ENCODE measurements around the gene GPR146. TPM values are rescaled to one million over a fixed set of nuclear protein-coding genes. Genes with fewer than 3 reads are reported as not detected.
A peak's percentile ranks its signal among the peaks of the same experiment; 100 is the strongest.

GPR146 gene
- total and polyA plus RNA-seq, 2 of the 13 experiments (the other 11 are each of a cell fraction or from before 2014, with no cell fraction given) = 2.0 to 15.9 TPM

GRCh38 chr7:1078985-1079384 lies 34.6 kb downstream of the GPR146 start (continued):
- TF ChIP-seq GLI4 (CRISPR knock-in tag; IDR thresholded peaks at IDR 0.05; ENCODE audit: borderline replicate concordance) (no peak), HOXA7 (CRISPR knock-in tag; IDR thresholded peaks at IDR 0.05) (no peak), KLF15 (CRISPR knock-in tag; IDR thresholded peaks at IDR 0.05; ENCODE audit: borderline replicate concordance) (no peak), GATAD2A (CRISPR knock-in tag; IDR thresholded peaks at IDR 0.05) (0 out of 2 replicates have a peak, but pooled peaks have one; percentile 12), ZGPAT (CRISPR knock-in tag; IDR thresholded peaks at IDR 0.05) (peak; percentile 31; the same call in 1 of the 2 replicates), ZNF343 (CRISPR knock-in tag; IDR thresholded peaks at IDR 0.05) (no peak), ZNF605 (CRISPR knock-in tag; IDR thresholded peaks at IDR 0.05) (no peak), ZSCAN31 (CRISPR knock-in tag; IDR thresholded peaks at IDR 0.05; ENCODE audit: low read depth) (no peak), HNRNPLL (IDR thresholded peaks at IDR 0.05; ENCODE audit: low read depth, low read length, poor library complexity, severe bottlenecking) (peak; percentile 16), REL (CRISPR knock-in tag; conservative IDR thresholded peaks at IDR 0.05) (no peak), GABPA (IDR thresholded peaks at IDR 0.05; ENCODE audit: low read depth, low read length) (no peak), GABPA (CRISPR knock-in tag; IDR thresholded peaks at IDR 0.05; ENCODE audit: low read depth) (0 out of 2 replicates have a peak, but pooled peaks have one; percentile 47), ELF3 (CRISPR knock-in tag; IDR thresholded peaks at IDR 0.05) (peak; percentile 73), ZNF713 (CRISPR knock-in tag; IDR thresholded peaks at IDR 0.05) (no peak), NONO (IDR thresholded peaks at IDR 0.05) (no peak), NONO (CRISPR knock-in tag; conservative IDR thresholded peaks at IDR 0.05) (no peak), ETV5 (CRISPR knock-in tag; IDR thresholded peaks at IDR 0.05; ENCODE audit: borderline replicate concordance) (peak; percentile 82), SMYD3 (CRISPR knock-in tag; IDR thresholded peaks at IDR 0.05) (no peak), ZNF577 (CRISPR knock-in tag; IDR thresholded peaks at IDR 0.05; ENCODE audit: borderline replicate concordance, low read depth) (no peak), ZNF331 (CRISPR knock-in tag; IDR thresholded peaks at IDR 0.05) (0 out of 2 replicates have a peak, but pooled peaks have one; percentile 21), GABPB1 (CRISPR knock-in tag; IDR thresholded peaks at IDR 0.05) (peak; percentile 70), GPN1 (CRISPR knock-in tag; IDR thresholded peaks at IDR 0.05; ENCODE audit: borderline replicate concordance) (no peak), ZNF552 (CRISPR knock-in tag; IDR thresholded peaks at IDR 0.05; ENCODE audit: borderline replicate concordance) (no peak), ZNF724P (CRISPR knock-in tag; IDR thresholded peaks at IDR 0.05; ENCODE audit: borderline replicate concordance) (no peak)
- TF ChIP-seq, protein P1, sequence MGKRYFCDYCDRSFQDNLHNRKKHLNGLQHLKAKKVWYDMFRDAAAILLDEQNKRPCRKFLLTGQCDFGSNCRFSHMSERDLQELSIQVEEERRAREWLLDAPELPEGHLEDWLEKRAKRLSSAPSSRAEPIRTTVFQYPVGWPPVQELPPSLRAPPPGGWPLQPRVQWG (CRISPR knock-in tag; IDR thresholded peaks at IDR 0.05; ENCODE audit: borderline replicate concordance, low read depth) = no peak
- TF ChIP-seq, protein P2, sequence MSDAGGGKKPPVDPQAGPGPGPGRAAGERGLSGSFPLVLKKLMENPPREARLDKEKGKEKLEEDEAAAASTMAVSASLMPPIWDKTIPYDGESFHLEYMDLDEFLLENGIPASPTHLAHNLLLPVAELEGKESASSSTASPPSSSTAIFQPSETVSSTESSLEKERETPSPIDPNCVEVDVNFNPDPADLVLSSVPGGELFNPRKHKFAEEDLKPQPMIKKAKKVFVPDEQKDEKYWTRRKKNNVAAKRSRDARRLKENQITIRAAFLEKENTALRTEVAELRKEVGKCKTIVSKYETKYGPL (CRISPR knock-in tag; IDR thresholded peaks at IDR 0.05) = no peak
- TF ChIP-seq, protein P3, sequence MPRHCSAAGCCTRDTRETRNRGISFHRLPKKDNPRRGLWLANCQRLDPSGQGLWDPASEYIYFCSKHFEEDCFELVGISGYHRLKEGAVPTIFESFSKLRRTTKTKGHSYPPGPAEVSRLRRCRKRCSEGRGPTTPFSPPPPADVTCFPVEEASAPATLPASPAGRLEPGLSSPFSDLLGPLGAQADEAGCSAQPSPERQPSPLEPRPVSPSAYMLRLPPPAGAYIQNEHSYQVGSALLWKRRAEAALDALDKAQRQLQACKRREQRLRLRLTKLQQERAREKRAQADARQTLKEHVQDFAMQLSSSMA (CRISPR knock-in tag; IDR thresholded peaks at IDR 0.05) = no peak

Measured in HepG2 (cell line).